ENCODE results near the gene GAS1. TPM values are rescaled to one million over a fixed set of nuclear protein-coding genes. Genes with fewer than 3 reads are reported as not detected.

Gene GAS1
- total RNA-seq: under 1 TPM; 0.20 to 0.25 TPM

- CTCF ChIA-PET: interaction anchor here (0.5 to 1.8 kb wide), 10 partner anchors 9 to 745 kb away, joined by 3 to 10 read pairs (median 4); no protein-coding TSS in a partner anchor
- DNase-seq: peak; percentile 73
These were observed at the start of gene GAS1 for GRCh38 chr9:86947146-86948073. Gene GAS1 (minus strand): TSS chr9:86947506. CDS start chr9:86946779, 727 bp downstream.

GRCh38 chr9:86994231-86994630 lies 46.9 kb upstream of the GAS1 start:
- Mint-ChIP-seq H3K4me3 (no peak overlapping the region), H3K27ac (no peak overlapping the region), H3K36me3 (ENCODE audit: low read depth) (no peaks in the 10 kb centered on the region), H3K27me3 (peaks cover 8% of the 10 kb centered on the region), H3K4me1 (no peaks in the 10 kb centered on the region), H3K9me3 (no peaks in the 10 kb centered on the region)
- DNase-seq: no peak
- POLR2A ChIA-PET: no interaction called here
- CTCF ChIA-PET: no interaction called here

More at GRCh38 chr9:86947146-86948073, at the start of gene GAS1:
- POLR2A ChIA-PET: interaction anchor here (0.6 kb wide), 1 partner anchor 610 kb away, joined by 3 read pairs; no protein-coding TSS in a partner anchor
- H3K27me3 Mint-ChIP-seq: peaks cover 31% of the 10 kb centered on the region
- peaks cover 3% of the 10 kb centered on the region for H3K36me3 Mint-ChIP-seq (ENCODE audit: low read depth)
- H3K4me1 Mint-ChIP-seq: peaks cover 21% of the 10 kb centered on the region
- peaks cover 6% of the 10 kb centered on the region for H3K9me3 Mint-ChIP-seq
- peak within 1 kb of the TSS; percentile 78 for H3K4me3 Mint-ChIP-seq
- peak within 1 kb of the TSS; percentile 56 for H3K27ac Mint-ChIP-seq

- no peak overlapping the region for H3K27ac Mint-ChIP-seq
- POLR2A ChIA-PET: no interaction called here
These were observed 46.5 kb upstream of the GAS1 start for GRCh38 chr9:86993830-86994229.

GRCh38 chr9:86991077-86991476 lies 43.8 kb upstream of the GAS1 start:
- Mint-ChIP-seq H3K36me3 (ENCODE audit: low read depth) (no peaks in the 10 kb centered on the region), H3K4me1 (no peaks in the 10 kb centered on the region), H3K27ac (no peak overlapping the region), H3K9me3 (no peaks in the 10 kb centered on the region), H3K27me3 (peaks cover 6% of the 10 kb centered on the region), H3K4me3 (no peak overlapping the region)
- CTCF ChIA-PET: no interaction called here
- POLR2A ChIA-PET: no interaction called here
- no peak for DNase-seq

More at GRCh38 chr9:86993830-86994229, 46.5 kb upstream of the GAS1 start:
- no peak overlapping the region for H3K4me3 Mint-ChIP-seq
- H3K27me3 Mint-ChIP-seq: peaks cover 9% of the 10 kb centered on the region
- CTCF ChIA-PET: no interaction called here
- H3K36me3 Mint-ChIP-seq (ENCODE audit: low read depth): no peaks in the 10 kb centered on the region
- no peaks in the 10 kb centered on the region for H3K9me3 Mint-ChIP-seq
- DNase-seq: no peak
- H3K4me1 Mint-ChIP-seq: no peaks in the 10 kb centered on the region

GRCh38 chr9:86990290-86990689 lies 43.0 kb upstream of the GAS1 start:
- no peaks in the 10 kb centered on the region for H3K9me3 Mint-ChIP-seq
- no peak overlapping the region for H3K4me3 Mint-ChIP-seq
- DNase-seq: no peak
- H3K36me3 Mint-ChIP-seq (ENCODE audit: low read depth): no peaks in the 10 kb centered on the region
- ChIA-PET POLR2A (no interaction called here), CTCF (no interaction called here)
- H3K27me3 Mint-ChIP-seq: peaks cover 9% of the 10 kb centered on the region
- no peak overlapping the region for H3K27ac Mint-ChIP-seq
- H3K4me1 Mint-ChIP-seq: no peaks in the 10 kb centered on the region

GRCh38 chr9:86987900-86988299 lies 40.6 kb upstream of the GAS1 start:
- Mint-ChIP-seq H3K27ac (no peak overlapping the region), H3K9me3 (no peaks in the 10 kb centered on the region), H3K36me3 (ENCODE audit: low read depth) (no peaks in the 10 kb centered on the region), H3K4me3 (no peak overlapping the region), H3K27me3 (peaks cover 5% of the 10 kb centered on the region), H3K4me1 (no peaks in the 10 kb centered on the region)
- DNase-seq: no peak
- CTCF ChIA-PET: no interaction called here
- POLR2A ChIA-PET: no interaction called here

- POLR2A ChIA-PET: no interaction called here
- Mint-ChIP-seq H3K27me3 (peaks cover 5% of the 10 kb centered on the region), H3K4me1 (no peaks in the 10 kb centered on the region), H3K36me3 (ENCODE audit: low read depth) (no peaks in the 10 kb centered on the region), H3K27ac (no peak overlapping the region), H3K9me3 (no peaks in the 10 kb centered on the region), H3K4me3 (no peak overlapping the region)
- CTCF ChIA-PET: no interaction called here
- DNase-seq: no peak
These were observed 37.9 kb upstream of the GAS1 start for GRCh38 chr9:86985132-86985647.

GRCh38 chr9:86983620-86984259 lies 36.4 kb upstream of the GAS1 start:
- H3K4me1 Mint-ChIP-seq: no peaks in the 10 kb centered on the region

GRCh38 chr9:86983249-86983619 lies 35.9 kb upstream of the GAS1 start:
- no peak for DNase-seq
- Mint-ChIP-seq H3K27me3 (peaks cover 3% of the 10 kb centered on the region), H3K4me1 (no peaks in the 10 kb centered on the region), H3K9me3 (no peaks in the 10 kb centered on the region), H3K27ac (no peak overlapping the region), H3K36me3 (ENCODE audit: low read depth) (no peaks in the 10 kb centered on the region), H3K4me3 (no peak overlapping the region)
- ChIA-PET CTCF (no interaction called here), POLR2A (no interaction called here)

More at GRCh38 chr9:86983620-86984259, 36.4 kb upstream of the GAS1 start:
- Mint-ChIP-seq H3K27ac (no peak overlapping the region), H3K36me3 (ENCODE audit: low read depth) (no peaks in the 10 kb centered on the region), H3K27me3 (peaks cover 3% of the 10 kb centered on the region), H3K4me3 (no peak overlapping the region), H3K9me3 (no peaks in the 10 kb centered on the region)
- no peak for DNase-seq
- ChIA-PET CTCF (no interaction called here), POLR2A (no interaction called here)

- H3K27ac Mint-ChIP-seq: no peak overlapping the region
- peaks cover 3% of the 10 kb centered on the region for H3K27me3 Mint-ChIP-seq
- ChIA-PET POLR2A (no interaction called here), CTCF (no interaction called here)
- no peaks in the 10 kb centered on the region for H3K4me1 Mint-ChIP-seq
- no peak overlapping the region for H3K4me3 Mint-ChIP-seq
- H3K36me3 Mint-ChIP-seq (ENCODE audit: low read depth): no peaks in the 10 kb centered on the region
- H3K9me3 Mint-ChIP-seq: no peaks in the 10 kb centered on the region
- no peak for DNase-seq
These were observed 33.5 kb upstream of the GAS1 start for GRCh38 chr9:86980802-86981201.

GRCh38 chr9:86979657-86980056 lies 32.4 kb upstream of the GAS1 start:
- no peaks in the 10 kb centered on the region for H3K9me3 Mint-ChIP-seq
- no peak overlapping the region for H3K27ac Mint-ChIP-seq
- no peaks in the 10 kb centered on the region for H3K36me3 Mint-ChIP-seq (ENCODE audit: low read depth)
- no peak overlapping the region for H3K4me3 Mint-ChIP-seq
- CTCF ChIA-PET: interaction anchor here (0.9 kb wide), 1 partner anchor 32 kb away, joined by 3 read pairs; no protein-coding TSS in a partner anchor
- no peak for DNase-seq
- POLR2A ChIA-PET: no interaction called here
- no peaks in the 10 kb centered on the region for H3K4me1 Mint-ChIP-seq
- peaks cover 7% of the 10 kb centered on the region for H3K27me3 Mint-ChIP-seq

GRCh38 chr9:86978922-86979474 lies 31.7 kb upstream of the GAS1 start:
- Mint-ChIP-seq H3K27ac (no peak overlapping the region), H3K36me3 (ENCODE audit: low read depth) (no peaks in the 10 kb centered on the region), H3K27me3 (peaks cover 10% of the 10 kb centered on the region), H3K4me1 (no peaks in the 10 kb centered on the region), H3K9me3 (no peaks in the 10 kb centered on the region), H3K4me3 (no peak overlapping the region)
- ChIA-PET CTCF (no interaction called here), POLR2A (no interaction called here)
- DNase-seq: no peak

- DNase-seq: no peak
- H3K27ac Mint-ChIP-seq: no peak overlapping the region
- ChIA-PET POLR2A (no interaction called here), CTCF (interaction anchor here (1.0 kb wide), 1 partner anchor 30 kb away, joined by 4 read pairs; no protein-coding TSS in a partner anchor)
- H3K4me3 Mint-ChIP-seq: no peak overlapping the region
- peaks cover 13% of the 10 kb centered on the region for H3K27me3 Mint-ChIP-seq
- no peaks in the 10 kb centered on the region for H3K9me3 Mint-ChIP-seq
- no peaks in the 10 kb centered on the region for H3K4me1 Mint-ChIP-seq
- H3K36me3 Mint-ChIP-seq (ENCODE audit: low read depth): no peaks in the 10 kb centered on the region
These were observed 31.1 kb upstream of the GAS1 start for GRCh38 chr9:86978413-86978812.
